Liver (tissue), 9 donors: ENCODE results near the gene AS3MT. TPM values are rescaled to one million over a fixed set of nuclear protein-coding genes. Genes with fewer than 3 reads are reported as not detected.
"Not testable (repeated sequence)": the region's sequence is repeated elsewhere in the genome, so short reads cannot be mapped to it uniquely, and the experiment has no call there.

Source experiments
- DNase-seq: peaks from one replicate; pipeline ENCODE4 v3.0.0-alpha.2; 2017; ENCODE audit warnings: low spot score
- H3K27ac ChIP-seq, 2 donors: one replicate each; pipeline ENCODE4 v1.7.0; 2013; ENCODE audit warnings: inconsistent platforms in 2 of 2, low read length in 2 of 2, control low read depth in 1 of 2, low read depth in 1 of 2, mild to moderate bottlenecking in 1 of 2
- H3K27me3 ChIP-seq, 4 donors: one replicate each; pipeline versions ENCODE4 v1.6.1 to v1.7.0; 2013; ENCODE audit warnings: low read length in 3 of 4, inconsistent platforms in 1 of 4, mild to moderate bottlenecking in 1 of 4, moderate library complexity in 1 of 4; ENCODE audit not compliant: control insufficient read depth in 4 of 4, insufficient read depth in 4 of 4
- H3K36me3 ChIP-seq, 4 donors: one replicate each; pipeline versions ENCODE4 v1.6.1 to v1.7.0; 2013; ENCODE audit warnings: low read length in 3 of 4, mild to moderate bottlenecking in 3 of 4, low read depth in 1 of 4, moderate library complexity in 1 of 4; ENCODE audit not compliant: control insufficient read depth in 4 of 4, insufficient read depth in 3 of 4
- H3K4me1 ChIP-seq, 4 donors: one replicate each; pipeline versions ENCODE4 v1.6.1 to v1.7.0; 2013; ENCODE audit warnings: low read length in 3 of 4, mild to moderate bottlenecking in 3 of 4, moderate library complexity in 1 of 4; ENCODE audit not compliant: control insufficient read depth in 4 of 4, insufficient read depth in 4 of 4
- H3K4me3 ChIP-seq, 3 donors: one replicate each; pipeline versions ENCODE4 v1.6.1 to v1.7.0; 2013; ENCODE audit warnings: low read length in 3 of 3, control low read depth in 1 of 3, low read depth in 1 of 3, mild to moderate bottlenecking in 1 of 3
- H3K9ac ChIP-seq, 2 donors: one replicate each; pipeline ENCODE4 v1.7.0; 2013; ENCODE audit warnings: low read length in 2 of 2, mild to moderate bottlenecking in 2 of 2, moderate library complexity in 2 of 2, control low read depth in 1 of 2, low read depth in 1 of 2
- H3K9me3 ChIP-seq, 4 donors: one replicate each; pipeline versions ENCODE4 v1.6.1 to v1.7.0; 2013; ENCODE audit warnings: low read length in 3 of 4; ENCODE audit not compliant: control insufficient read depth in 4 of 4
- EGR1 ChIP-seq, 2 donors: IDR thresholded peaks; 2 replicates each; pipeline ENCODE4 v1.6.1; 2016 to 2018; ENCODE audit warnings: antibody characterized with exemption in 2 of 2, low read depth in 2 of 2
- FOXA1 ChIP-seq: IDR thresholded peaks from 2 replicates; pipeline ENCODE4 v1.6.1; 2016; ENCODE audit warnings: antibody characterized with exemption
- FOXA2 ChIP-seq: IDR thresholded peaks from 2 replicates; pipeline ENCODE4 v1.6.1; 2016; ENCODE audit warnings: antibody characterized with exemption
- GABPA ChIP-seq, 2 donors: IDR thresholded peaks in 1 of 2; conservative IDR thresholded peaks in 1 of 2; 2 replicates each; pipeline ENCODE4 v1.6.1; 2016; ENCODE audit warnings: antibody characterized with exemption in 2 of 2, mild to moderate bottlenecking in 1 of 2, moderate library complexity in 1 of 2
- HNF4A ChIP-seq, 2 donors: conservative IDR thresholded peaks; 2 replicates each; pipeline ENCODE4 v1.6.1; 2016; ENCODE audit warnings: antibody characterized with exemption in 2 of 2, mild to moderate bottlenecking in 2 of 2
- HNF4G ChIP-seq: IDR thresholded peaks from 2 replicates; pipeline ENCODE4 v1.6.1; 2016; ENCODE audit warnings: antibody characterized with exemption
- JUND ChIP-seq, 2 donors: IDR thresholded peaks; 2 replicates each; pipeline ENCODE4 v1.6.1; 2016; ENCODE audit warnings: antibody characterized with exemption in 2 of 2
- NR2F2 ChIP-seq: IDR thresholded peaks from 2 replicates; pipeline ENCODE4 v1.6.1; 2016; ENCODE audit warnings: antibody characterized with exemption
- RAD21 ChIP-seq, 2 donors: IDR thresholded peaks; 2 replicates each; pipeline ENCODE4 v1.6.1; 2016; ENCODE audit warnings: antibody characterized with exemption in 2 of 2, mild to moderate bottlenecking in 2 of 2
- RXRA ChIP-seq, 2 donors: IDR thresholded peaks; 2 replicates each; pipeline ENCODE4 v1.6.1; 2017 to 2018; ENCODE audit warnings: antibody characterized with exemption in 2 of 2, mild to moderate bottlenecking in 1 of 2
- SP1 ChIP-seq: IDR thresholded peaks from 2 replicates; pipeline ENCODE4 v1.6.1; 2018; ENCODE audit warnings: antibody characterized with exemption, mild to moderate bottlenecking
- TAF1 ChIP-seq: conservative IDR thresholded peaks from 2 replicates; pipeline ENCODE4 v1.6.1; 2016; ENCODE audit warnings: antibody characterized with exemption, mild to moderate bottlenecking
- YY1 ChIP-seq: IDR thresholded peaks from 2 replicates; pipeline ENCODE4 v1.6.1; 2016; ENCODE audit warnings: antibody characterized with exemption, mild to moderate bottlenecking
- WGBS: extraction: QIAGEN DNeasy Blood & Tissue Kit; methylation state at CpG from one replicate; pipeline ENCODE4 v1.1.7; 2013; 5-methylcytosine and 5-hydroxymethylcytosine counted together
- polyA plus RNA-seq, 2 donors: library from polyadenylated mRNA; stranded (reverse) in 1 of 2; unstranded in 1 of 2; fragments of 200-250 nt in 1 of 2; fragments of >200 nt in 1 of 2; fragmentation: Nextera tagmentation in 1 of 2; extraction: Ambion mirVana in 1 of 2; gene quantifications; one replicate each; pipeline versions ENCODE4 v1.2.1 to v1.2.3, GENCODE V29; 2013 to 2015
- total RNA-seq, 2 donors: library from RNA; depleted of rRNA; stranded (reverse); fragments of >200 nt; gene quantifications; one replicate each; pipeline ENCODE4 v1.2.3, GENCODE V29; 2014
- TF ChIP-seq, protein P1 (sequence below): fragments of 150-350 bp; IDR thresholded peaks from 2 replicates; pipeline ENCODE4 v1.5.1; 2017; ENCODE audit warnings: improper control_type of control experiment, low read depth, low read length; ENCODE audit not compliant: missing input control
- TF ChIP-seq, protein P2 (sequence below): IDR thresholded peaks from 2 replicates; pipeline ENCODE4 v1.6.1; 2016; ENCODE audit warnings: antibody characterized with exemption
- TF ChIP-seq, protein P3 (sequence below): IDR thresholded peaks from 2 replicates; pipeline ENCODE4 v1.6.1; 2016; ENCODE audit warnings: antibody characterized with exemption
- TF ChIP-seq, protein P4 (sequence below): IDR thresholded peaks from 2 replicates; pipeline ENCODE4 v1.6.1; 2016; ENCODE audit warnings: antibody characterized with exemption
- donor health status: healthy.
- donor health status: healthy.
- donor health status: healthy.
- donor health status: healthy.
- donor health status: healthy.

The AS3MT gene, protein sequence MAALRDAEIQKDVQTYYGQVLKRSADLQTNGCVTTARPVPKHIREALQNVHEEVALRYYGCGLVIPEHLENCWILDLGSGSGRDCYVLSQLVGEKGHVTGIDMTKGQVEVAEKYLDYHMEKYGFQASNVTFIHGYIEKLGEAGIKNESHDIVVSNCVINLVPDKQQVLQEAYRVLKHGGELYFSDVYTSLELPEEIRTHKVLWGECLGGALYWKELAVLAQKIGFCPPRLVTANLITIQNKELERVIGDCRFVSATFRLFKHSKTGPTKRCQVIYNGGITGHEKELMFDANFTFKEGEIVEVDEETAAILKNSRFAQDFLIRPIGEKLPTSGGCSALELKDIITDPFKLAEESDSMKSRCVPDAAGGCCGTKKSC
- total RNA-seq (10 to 100 TPM; 18.8 to 38.1 TPM), polyA plus RNA-seq (10 to 100 TPM; 13.4 to 13.6 TPM)

DNA sequence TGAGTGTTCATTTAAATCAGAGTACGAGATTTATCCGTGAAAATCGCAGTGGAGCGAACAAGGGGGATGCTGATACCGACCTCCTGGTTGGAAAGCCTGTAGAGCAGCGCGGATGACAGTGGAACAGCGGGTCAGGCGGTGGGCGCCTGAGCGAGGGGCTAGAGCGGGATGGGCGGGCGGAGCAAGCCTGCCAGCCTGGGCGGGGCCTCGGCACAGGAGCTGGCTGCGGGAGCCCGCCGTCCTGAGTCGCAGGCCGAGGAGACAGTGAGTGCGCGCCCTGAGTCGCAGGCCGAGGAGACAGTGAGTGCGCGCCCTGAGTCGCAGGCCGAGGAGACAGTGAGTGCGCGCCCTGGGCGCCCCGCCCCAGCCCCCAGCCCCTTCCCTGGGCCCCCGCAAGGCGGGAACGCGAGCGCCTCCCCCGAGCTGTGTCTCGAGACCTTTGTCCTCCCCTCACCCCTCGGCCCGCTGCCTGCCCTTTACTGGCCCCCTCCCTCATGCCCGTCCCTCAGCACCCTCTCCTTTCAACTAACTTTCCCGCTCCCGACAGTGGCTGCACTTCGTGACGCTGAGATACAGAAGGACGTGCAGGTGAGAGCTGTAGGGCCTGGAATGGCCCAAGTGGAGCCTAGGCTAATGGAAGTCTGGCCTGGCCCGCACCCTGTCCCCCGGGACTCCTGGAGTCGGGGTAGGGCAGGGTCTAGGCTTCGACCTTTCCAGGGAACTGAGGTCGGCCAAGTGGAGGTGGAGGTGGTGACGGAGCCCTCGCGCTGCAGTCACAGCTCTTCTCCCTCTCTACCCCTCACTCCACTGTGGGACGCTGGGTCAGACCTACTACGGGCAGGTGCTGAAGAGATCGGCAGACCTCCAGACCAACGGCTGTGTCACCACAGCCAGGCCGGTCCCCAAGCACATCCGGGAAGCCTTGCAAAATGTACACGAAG, at the start of gene AS3MT:
Gene AS3MT, plus strand, starts transcription at position 213 of the 941 bp plus-strand sequence. Its CDS starts 123 bp downstream, at position 336.
- Histone ChIP-seq H3K9me3 (no peaks in the 10 kb centered on the region), H3K4me1 (peaks cover 1 to 21% (median 7%) of the 10 kb centered on the region in 4 donors), H3K27me3 (no peaks in the 10 kb centered on the region), H3K4me3 (peak within 1 kb of the TSS; percentile 54 to 86 (median 74)), H3K27ac (peak within 1 kb of the TSS; percentile 35 to 50), H3K36me3 (no peaks in the 10 kb centered on the region), H3K9ac (peak within 1 kb of the TSS in 1 of 2 donors; percentile 74)
- peak; percentile 67 for DNase-seq
- TF ChIP-seq HNF4A (conservative IDR thresholded peaks at IDR 0.05) (peak; percentile 40 to 52), YY1 (peak; percentile 30), RAD21 (IDR thresholded peaks at IDR 0.05) (peak in 1 of 2 donors; percentile 3)
- TF ChIP-seq, protein P1, sequence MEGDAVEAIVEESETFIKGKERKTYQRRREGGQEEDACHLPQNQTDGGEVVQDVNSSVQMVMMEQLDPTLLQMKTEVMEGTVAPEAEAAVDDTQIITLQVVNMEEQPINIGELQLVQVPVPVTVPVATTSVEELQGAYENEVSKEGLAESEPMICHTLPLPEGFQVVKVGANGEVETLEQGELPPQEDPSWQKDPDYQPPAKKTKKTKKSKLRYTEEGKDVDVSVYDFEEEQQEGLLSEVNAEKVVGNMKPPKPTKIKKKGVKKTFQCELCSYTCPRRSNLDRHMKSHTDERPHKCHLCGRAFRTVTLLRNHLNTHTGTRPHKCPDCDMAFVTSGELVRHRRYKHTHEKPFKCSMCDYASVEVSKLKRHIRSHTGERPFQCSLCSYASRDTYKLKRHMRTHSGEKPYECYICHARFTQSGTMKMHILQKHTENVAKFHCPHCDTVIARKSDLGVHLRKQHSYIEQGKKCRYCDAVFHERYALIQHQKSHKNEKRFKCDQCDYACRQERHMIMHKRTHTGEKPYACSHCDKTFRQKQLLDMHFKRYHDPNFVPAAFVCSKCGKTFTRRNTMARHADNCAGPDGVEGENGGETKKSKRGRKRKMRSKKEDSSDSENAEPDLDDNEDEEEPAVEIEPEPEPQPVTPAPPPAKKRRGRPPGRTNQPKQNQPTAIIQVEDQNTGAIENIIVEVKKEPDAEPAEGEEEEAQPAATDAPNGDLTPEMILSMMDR: no peak
- 3% methylated on average over 63 of the region's 63 CpGs for WGBS

DNA sequence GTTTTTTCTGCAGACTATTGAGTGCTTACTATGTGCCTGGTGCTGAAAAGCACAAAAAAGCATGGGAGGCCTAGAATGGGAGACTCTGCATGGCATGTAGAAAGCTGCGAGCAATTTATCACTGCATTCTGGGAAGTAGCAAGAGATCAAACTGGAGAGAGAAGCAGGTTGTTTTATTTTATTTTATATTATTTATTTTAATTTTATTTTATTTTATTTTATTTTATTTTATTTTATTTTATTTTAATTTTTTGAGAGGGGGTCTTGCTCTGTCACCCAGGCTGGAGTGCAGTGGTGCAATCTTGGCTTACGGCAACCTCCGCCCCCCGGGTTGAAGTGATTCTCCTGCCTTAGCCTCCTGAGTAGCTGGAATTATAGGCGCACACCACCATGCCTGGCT, 49.3 kb upstream of the AS3MT start:
- not testable (repeated sequence) for H3K9me3 ChIP-seq, H3K4me1 ChIP-seq, H3K27ac ChIP-seq, H3K36me3 ChIP-seq, H3K9ac ChIP-seq, H3K4me3 ChIP-seq, DNase-seq, H3K27me3 ChIP-seq
- WGBS: 97% methylated on average over 5 of the region's 5 CpGs

DNA sequence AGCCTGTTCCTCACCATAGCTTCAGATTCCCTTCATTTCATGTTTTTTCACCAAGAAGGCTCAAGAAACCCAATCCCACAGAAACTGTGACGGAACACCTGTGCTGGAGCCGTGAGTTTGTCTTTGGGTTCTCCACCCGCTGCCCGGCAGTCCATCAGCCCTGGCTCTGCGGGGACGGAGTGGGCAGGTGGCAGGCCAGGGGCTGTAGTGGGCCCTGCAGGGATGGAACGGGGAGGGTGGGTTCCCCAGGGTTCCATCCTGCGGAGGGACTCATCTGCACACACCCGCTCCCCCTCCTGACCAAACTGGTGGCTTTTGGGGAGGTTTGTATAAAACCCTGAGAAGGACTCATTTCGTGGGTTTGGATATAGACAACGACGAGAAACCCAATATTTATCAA, 47.0 kb upstream of the AS3MT start:
- WGBS: 93% methylated on average over 12 of the region's 12 CpGs
- no peaks in the 10 kb centered on the region for H3K36me3 ChIP-seq
- TF ChIP-seq GABPA (IDR thresholded peaks at IDR 0.05 in 1 of 2, conservative IDR thresholded peaks at IDR 0.05 in 1 of 2) (no peak), EGR1 (IDR thresholded peaks at IDR 0.05; ENCODE audit: low read depth in 2 of 2) (no peak), SP1 (no peak), YY1 (no peak), RAD21 (IDR thresholded peaks at IDR 0.05) (no peak), NR2F2 (no peak), FOXA1 (no peak), TAF1 (no peak), FOXA2 (no peak), RXRA (IDR thresholded peaks at IDR 0.05) (no peak), HNF4G (no peak), JUND (IDR thresholded peaks at IDR 0.05) (no peak)
- TF ChIP-seq, protein P2, sequence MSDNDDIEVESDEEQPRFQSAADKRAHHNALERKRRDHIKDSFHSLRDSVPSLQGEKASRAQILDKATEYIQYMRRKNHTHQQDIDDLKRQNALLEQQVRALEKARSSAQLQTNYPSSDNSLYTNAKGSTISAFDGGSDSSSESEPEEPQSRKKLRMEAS: no peak
- TF ChIP-seq, protein P1: no peak
- TF ChIP-seq, protein P3, sequence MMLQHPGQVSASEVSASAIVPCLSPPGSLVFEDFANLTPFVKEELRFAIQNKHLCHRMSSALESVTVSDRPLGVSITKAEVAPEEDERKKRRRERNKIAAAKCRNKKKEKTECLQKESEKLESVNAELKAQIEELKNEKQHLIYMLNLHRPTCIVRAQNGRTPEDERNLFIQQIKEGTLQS: no peak
- TF ChIP-seq, protein P4, sequence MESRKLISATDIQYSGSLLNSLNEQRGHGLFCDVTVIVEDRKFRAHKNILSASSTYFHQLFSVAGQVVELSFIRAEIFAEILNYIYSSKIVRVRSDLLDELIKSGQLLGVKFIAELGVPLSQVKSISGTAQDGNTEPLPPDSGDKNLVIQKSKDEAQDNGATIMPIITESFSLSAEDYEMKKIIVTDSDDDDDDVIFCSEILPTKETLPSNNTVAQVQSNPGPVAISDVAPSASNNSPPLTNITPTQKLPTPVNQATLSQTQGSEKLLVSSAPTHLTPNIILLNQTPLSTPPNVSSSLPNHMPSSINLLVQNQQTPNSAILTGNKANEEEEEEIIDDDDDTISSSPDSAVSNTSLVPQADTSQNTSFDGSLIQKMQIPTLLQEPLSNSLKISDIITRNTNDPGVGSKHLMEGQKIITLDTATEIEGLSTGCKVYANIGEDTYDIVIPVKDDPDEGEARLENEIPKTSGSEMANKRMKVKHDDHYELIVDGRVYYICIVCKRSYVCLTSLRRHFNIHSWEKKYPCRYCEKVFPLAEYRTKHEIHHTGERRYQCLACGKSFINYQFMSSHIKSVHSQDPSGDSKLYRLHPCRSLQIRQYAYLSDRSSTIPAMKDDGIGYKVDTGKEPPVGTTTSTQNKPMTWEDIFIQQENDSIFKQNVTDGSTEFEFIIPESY: no peak
- H3K27ac ChIP-seq: no peak overlapping the region
- no peaks in the 10 kb centered on the region for H3K27me3 ChIP-seq
- DNase-seq: no peak
- no peak overlapping the region for H3K4me3 ChIP-seq
- no peaks in the 10 kb centered on the region for H3K4me1 ChIP-seq
- no peaks in the 10 kb centered on the region for H3K9me3 ChIP-seq
- H3K9ac ChIP-seq: no peak overlapping the region
